Measurements from ENCODE around the gene EFTUD2. TPM values are rescaled to one million over a fixed set of nuclear protein-coding genes. Genes with fewer than 3 reads are reported as not detected.

The EFTUD2 gene
- total RNA-seq, 1 donor from 2014 or later: 78.1 TPM

GRCh38 chr17:44931376-44931775 lies 32.1 kb upstream of the EFTUD2 start:
- no peak overlapping the region for H3K4me3 ChIP-seq (ENCODE audit: low read depth, low read length)
- TF ChIP-seq CTCF (conservative IDR thresholded peaks at IDR 0.05; ENCODE audit: low read depth, low read length): no peak
- DNase-seq (ENCODE audit: low read depth): no peak

DNA sequence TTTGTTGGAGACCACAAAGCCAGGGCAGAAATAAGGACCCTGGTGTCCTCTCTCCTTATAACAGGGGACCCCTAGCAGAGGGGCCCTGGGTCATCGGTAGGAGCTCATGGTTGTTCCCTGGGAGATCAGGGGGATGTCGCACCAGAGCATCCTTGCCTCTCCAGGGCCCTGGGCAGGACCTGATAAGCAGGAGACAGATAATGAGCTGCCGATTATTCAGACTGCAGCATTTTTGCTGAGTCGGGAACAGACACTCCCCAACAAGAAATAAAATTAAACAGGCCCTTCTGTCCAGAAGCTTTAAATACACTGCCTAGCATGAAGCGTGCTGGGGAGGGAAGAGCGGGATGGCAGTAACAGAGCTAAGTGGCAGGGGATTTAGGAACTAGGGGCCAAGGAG lies 31.4 kb upstream of the EFTUD2 start:
- no peak for TF ChIP-seq CTCF (conservative IDR thresholded peaks at IDR 0.05; ENCODE audit: low read depth, low read length)
- no peak for DNase-seq (ENCODE audit: low read depth)
- no peak overlapping the region for H3K4me3 ChIP-seq (ENCODE audit: low read depth, low read length)

DNA sequence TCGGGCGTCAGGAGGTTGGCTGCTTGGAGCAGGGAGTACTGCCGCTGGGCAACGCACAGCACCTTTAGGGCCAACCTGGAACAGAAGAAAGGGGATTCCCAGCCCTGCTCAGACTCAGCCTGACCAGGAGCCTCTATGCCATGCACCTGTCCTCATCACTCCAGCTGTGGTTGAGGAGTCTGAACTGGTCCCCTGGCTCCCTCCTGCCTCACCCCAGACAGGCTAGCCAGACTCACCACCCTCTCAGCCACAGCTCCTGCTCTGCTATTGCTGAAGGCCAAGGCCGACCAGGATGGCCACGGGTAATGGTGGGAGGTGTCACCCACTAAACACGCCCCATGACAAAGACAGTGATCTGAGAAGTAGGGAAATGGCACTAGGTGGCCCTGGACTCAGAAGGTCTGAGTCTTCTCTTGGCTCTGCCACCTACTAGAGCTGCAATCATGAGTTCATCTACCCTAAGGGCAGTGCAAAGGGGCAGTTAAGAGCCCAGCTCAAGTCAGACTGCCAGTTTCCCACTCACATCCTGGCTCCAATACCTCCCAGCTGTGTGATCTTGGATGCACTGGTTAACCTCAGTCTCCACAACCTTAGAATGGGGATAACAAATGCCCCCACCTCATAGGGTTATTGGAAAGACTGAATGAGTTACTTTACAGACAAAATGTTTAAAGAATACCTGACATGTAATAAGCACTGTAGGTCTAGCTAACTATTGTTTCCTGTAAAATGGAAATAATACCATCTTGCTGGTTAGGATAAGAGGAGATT lies 29.9 kb upstream of the EFTUD2 start:
- H3K4me3 ChIP-seq (ENCODE audit: low read depth, low read length): no peak overlapping the region
- no peak for TF ChIP-seq CTCF (conservative IDR thresholded peaks at IDR 0.05; ENCODE audit: low read depth, low read length)
- no peak for DNase-seq (ENCODE audit: low read depth)

GRCh38 chr17:44928136-44928535 lies 28.9 kb upstream of the EFTUD2 start:
- TF ChIP-seq CTCF (conservative IDR thresholded peaks at IDR 0.05; ENCODE audit: low read depth, low read length): no peak

DNA sequence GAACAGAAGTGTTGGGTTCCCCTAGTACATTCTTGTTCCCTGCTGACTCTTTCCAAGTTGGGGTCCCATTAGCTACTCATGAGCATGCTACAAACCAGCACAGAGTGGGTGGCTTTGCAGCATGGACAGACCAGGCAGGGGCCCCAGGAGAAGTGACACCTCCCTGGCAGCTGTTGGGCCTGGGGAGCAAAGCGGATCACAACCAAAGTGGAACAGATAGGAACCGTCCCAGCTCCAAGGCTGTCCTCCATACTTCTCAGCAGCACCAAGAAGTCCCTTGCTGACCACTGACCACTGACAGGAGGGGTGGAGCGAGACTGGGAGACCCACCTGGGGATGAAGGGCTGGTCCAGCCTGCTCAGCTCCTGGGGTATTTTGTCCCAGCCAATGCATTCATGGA lies 28.5 kb upstream of the EFTUD2 start:
- H3K4me3 ChIP-seq (ENCODE audit: low read depth, low read length): no peak overlapping the region
- TF ChIP-seq CTCF (conservative IDR thresholded peaks at IDR 0.05; ENCODE audit: low read depth, low read length): no peak
- no peak for DNase-seq (ENCODE audit: low read depth)

More at GRCh38 chr17:44928136-44928535, 28.9 kb upstream of the EFTUD2 start:
- no peak for DNase-seq (ENCODE audit: low read depth)
- no peak overlapping the region for H3K4me3 ChIP-seq (ENCODE audit: low read depth, low read length)

GRCh38 chr17:44926821-44927525 lies 27.7 kb upstream of the EFTUD2 start:
- H3K4me3 ChIP-seq (ENCODE audit: low read depth, low read length): no peak overlapping the region
- no peak for TF ChIP-seq CTCF (conservative IDR thresholded peaks at IDR 0.05; ENCODE audit: low read depth, low read length)
- no peak for DNase-seq (ENCODE audit: low read depth)
